ENCODE results near the gene UNC93A. TPM values are rescaled to one million over a fixed set of nuclear protein-coding genes. Genes with fewer than 3 reads are reported as not detected.

Gene UNC93A
- total RNA-seq, 1 donor: not detected

DNA sequence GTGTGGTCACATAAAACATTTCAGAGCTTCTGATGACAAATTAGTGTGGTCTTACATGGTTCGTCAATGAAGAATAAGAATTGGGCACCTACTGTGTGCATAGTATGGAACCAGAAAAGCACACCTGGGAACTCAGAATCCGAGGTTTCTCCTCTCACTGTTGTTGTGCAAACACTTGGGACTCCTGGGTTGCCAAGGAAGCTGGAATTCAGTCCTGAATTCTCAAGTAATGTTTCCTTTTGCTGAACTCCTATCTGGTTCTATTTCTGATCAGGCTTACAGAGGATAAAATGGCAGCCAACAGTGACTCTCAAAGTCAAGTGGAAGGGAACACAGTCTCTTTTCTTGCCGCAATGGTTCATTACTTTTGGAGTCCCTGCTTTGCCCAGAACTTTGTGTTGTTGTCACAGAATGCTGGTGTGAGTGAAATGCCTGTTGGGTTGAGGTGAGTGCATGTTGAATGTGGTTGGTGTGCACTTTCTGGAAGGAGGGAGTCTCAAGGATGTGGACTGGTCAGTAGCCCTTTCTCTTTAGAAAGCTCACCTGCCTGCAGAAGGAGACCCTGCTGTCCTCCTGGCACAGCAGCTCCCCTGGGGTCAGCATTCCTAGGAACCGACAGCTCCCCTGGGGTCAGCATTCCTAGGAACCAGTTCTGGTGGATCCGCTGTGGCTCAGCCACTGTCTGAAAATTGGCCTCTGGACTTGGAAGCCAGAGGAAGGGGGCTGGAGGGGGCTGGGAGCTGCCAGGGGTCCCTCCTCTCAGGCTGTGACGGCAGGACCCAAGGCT lies 1.4 kb downstream of the UNC93A start:
- no peaks in the 10 kb centered on the region for H3K36me3 ChIP-seq (ENCODE audit: insufficient read depth, low read length)
- no peaks in the 10 kb centered on the region for H3K9me3 ChIP-seq (ENCODE audit: low read depth, low read length)
- no peak for DNase-seq (ENCODE audit: insufficient read length, low spot score, missing footprints)
- H3K4me2 ChIP-seq (ENCODE audit: insufficient read depth, low read length): no peak overlapping the region
- no peaks in the 10 kb centered on the region for H3K27me3 ChIP-seq (ENCODE audit: insufficient read depth, low read length)
- TF ChIP-seq, protein P1, sequence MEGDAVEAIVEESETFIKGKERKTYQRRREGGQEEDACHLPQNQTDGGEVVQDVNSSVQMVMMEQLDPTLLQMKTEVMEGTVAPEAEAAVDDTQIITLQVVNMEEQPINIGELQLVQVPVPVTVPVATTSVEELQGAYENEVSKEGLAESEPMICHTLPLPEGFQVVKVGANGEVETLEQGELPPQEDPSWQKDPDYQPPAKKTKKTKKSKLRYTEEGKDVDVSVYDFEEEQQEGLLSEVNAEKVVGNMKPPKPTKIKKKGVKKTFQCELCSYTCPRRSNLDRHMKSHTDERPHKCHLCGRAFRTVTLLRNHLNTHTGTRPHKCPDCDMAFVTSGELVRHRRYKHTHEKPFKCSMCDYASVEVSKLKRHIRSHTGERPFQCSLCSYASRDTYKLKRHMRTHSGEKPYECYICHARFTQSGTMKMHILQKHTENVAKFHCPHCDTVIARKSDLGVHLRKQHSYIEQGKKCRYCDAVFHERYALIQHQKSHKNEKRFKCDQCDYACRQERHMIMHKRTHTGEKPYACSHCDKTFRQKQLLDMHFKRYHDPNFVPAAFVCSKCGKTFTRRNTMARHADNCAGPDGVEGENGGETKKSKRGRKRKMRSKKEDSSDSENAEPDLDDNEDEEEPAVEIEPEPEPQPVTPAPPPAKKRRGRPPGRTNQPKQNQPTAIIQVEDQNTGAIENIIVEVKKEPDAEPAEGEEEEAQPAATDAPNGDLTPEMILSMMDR (IDR thresholded peaks at IDR 0.05; ENCODE audit: extremely low read depth, low read depth, low read length): no peak
- no peak overlapping the region for H2AFZ ChIP-seq (ENCODE audit: low read length)
- H3K4me1 ChIP-seq (ENCODE audit: insufficient read depth, low read length): no peaks in the 10 kb centered on the region
- H3K27ac ChIP-seq (ENCODE audit: low read depth, low read length): no peak overlapping the region
- H4K20me1 ChIP-seq (ENCODE audit: insufficient read depth, low read length): no peaks in the 10 kb centered on the region
- H3K4me3 ChIP-seq (ENCODE audit: insufficient read depth, low read length): no peak overlapping the region
- no peaks in the 10 kb centered on the region for H3K79me2 ChIP-seq (ENCODE audit: insufficient read depth, low read length)

DNA sequence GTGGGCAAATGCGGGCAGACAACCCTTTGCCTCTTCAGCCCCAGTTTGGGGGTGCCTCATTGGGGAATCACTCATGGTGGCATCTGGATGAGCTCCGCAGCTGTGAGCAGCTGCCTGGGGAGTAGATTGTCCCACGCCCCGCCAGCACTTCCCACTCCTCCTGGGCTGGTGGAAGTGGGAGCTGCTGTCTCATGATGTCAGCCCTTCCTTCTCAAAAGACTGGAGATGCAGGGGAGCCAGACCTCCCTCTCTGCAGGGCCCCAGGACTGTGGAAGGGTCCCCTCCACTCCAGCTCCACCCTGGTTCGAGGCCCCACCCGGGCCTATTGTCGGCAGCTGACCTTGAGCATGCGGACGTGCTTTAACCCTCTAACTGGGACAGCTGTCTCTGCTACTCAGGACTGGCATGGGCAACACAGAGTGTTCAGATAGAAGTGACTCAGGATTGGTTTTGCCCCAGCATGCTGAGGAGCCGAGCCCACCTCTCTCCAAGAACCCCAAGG lies 2.0 kb downstream of the UNC93A start:
- Histone ChIP-seq H3K4me2 (ENCODE audit: insufficient read depth, low read length) (no peak overlapping the region), H2AFZ (ENCODE audit: low read length) (no peak overlapping the region), H3K4me1 (ENCODE audit: insufficient read depth, low read length) (no peaks in the 10 kb centered on the region), H3K79me2 (ENCODE audit: insufficient read depth, low read length) (no peaks in the 10 kb centered on the region), H3K27ac (ENCODE audit: low read depth, low read length) (no peak overlapping the region), H3K36me3 (ENCODE audit: insufficient read depth, low read length) (no peaks in the 10 kb centered on the region), H3K27me3 (ENCODE audit: insufficient read depth, low read length) (no peaks in the 10 kb centered on the region), H3K9me3 (ENCODE audit: low read depth, low read length) (no peaks in the 10 kb centered on the region), H3K4me3 (ENCODE audit: insufficient read depth, low read length) (no peak overlapping the region), H4K20me1 (ENCODE audit: insufficient read depth, low read length) (no peaks in the 10 kb centered on the region)
- TF ChIP-seq, protein P1 (IDR thresholded peaks at IDR 0.05; ENCODE audit: extremely low read depth, low read depth, low read length): no peak
- DNase-seq (ENCODE audit: insufficient read length, low spot score, missing footprints): no peak

DNA sequence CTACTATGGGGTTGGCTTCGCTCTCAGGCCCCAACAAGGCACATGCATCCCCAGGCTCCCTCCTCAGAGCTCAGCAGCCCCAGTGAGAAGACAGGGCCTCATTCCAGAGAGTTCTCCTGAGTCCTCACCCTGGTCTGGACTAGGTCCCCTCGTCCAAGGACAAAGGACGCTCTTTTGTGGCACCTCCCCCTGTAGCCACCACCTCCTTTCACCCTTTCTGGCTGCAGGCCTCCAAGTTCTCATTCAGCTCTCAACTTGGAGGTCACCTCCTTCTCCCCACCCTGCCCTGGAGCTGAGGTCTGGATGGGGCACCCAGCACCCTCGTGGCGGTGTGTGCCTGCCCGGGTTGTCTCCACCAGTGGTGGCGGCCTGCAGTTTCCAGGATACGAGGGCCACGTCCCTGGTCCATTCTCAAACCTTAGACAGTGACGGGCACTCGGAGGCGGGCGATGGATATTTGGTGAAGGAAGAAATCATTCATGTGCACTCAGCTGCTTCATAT lies 2.5 kb downstream of the UNC93A start:
- Histone ChIP-seq H3K4me1 (ENCODE audit: insufficient read depth, low read length) (no peaks in the 10 kb centered on the region), H2AFZ (ENCODE audit: low read length) (no peak overlapping the region), H3K79me2 (ENCODE audit: insufficient read depth, low read length) (no peaks in the 10 kb centered on the region), H3K27ac (ENCODE audit: low read depth, low read length) (no peak overlapping the region), H3K36me3 (ENCODE audit: insufficient read depth, low read length) (no peaks in the 10 kb centered on the region), H3K4me2 (ENCODE audit: insufficient read depth, low read length) (no peak overlapping the region), H3K4me3 (ENCODE audit: insufficient read depth, low read length) (no peak overlapping the region), H4K20me1 (ENCODE audit: insufficient read depth, low read length) (no peaks in the 10 kb centered on the region), H3K9me3 (ENCODE audit: low read depth, low read length) (no peaks in the 10 kb centered on the region), H3K27me3 (ENCODE audit: insufficient read depth, low read length) (no peaks in the 10 kb centered on the region)
- peak; percentile 22 for DNase-seq (ENCODE audit: insufficient read length, low spot score, missing footprints)
- TF ChIP-seq, protein P1 (IDR thresholded peaks at IDR 0.05; ENCODE audit: extremely low read depth, low read depth, low read length): no peak

DNA sequence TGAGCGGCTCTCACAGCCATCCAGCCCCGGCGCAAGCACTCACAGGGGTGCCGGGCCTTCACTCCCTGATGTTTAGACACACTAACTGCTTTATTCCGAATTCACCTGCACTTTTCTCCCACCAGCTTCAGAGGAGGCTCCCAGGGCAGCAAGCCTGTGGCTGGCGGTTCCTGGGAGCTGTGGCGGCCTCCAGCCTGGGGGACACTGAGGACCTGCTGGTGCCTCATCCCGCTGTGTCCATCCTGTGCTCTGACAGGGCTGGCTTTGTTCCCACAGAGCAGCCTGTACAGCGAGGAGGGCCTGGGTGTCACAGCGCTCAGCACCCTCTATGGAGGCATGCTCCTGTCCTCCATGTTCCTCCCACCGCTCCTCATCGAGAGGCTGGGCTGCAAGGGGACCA lies 3.1 kb downstream of the UNC93A start:
- Histone ChIP-seq H3K36me3 (ENCODE audit: insufficient read depth, low read length) (no peaks in the 10 kb centered on the region), H3K79me2 (ENCODE audit: insufficient read depth, low read length) (no peaks in the 10 kb centered on the region), H3K4me2 (ENCODE audit: insufficient read depth, low read length) (no peak overlapping the region), H2AFZ (ENCODE audit: low read length) (no peak overlapping the region), H3K27me3 (ENCODE audit: insufficient read depth, low read length) (no peaks in the 10 kb centered on the region), H3K9me3 (ENCODE audit: low read depth, low read length) (no peaks in the 10 kb centered on the region), H3K4me1 (ENCODE audit: insufficient read depth, low read length) (no peaks in the 10 kb centered on the region), H3K4me3 (ENCODE audit: insufficient read depth, low read length) (no peak overlapping the region), H3K27ac (ENCODE audit: low read depth, low read length) (no peak overlapping the region), H4K20me1 (ENCODE audit: insufficient read depth, low read length) (no peaks in the 10 kb centered on the region)
- TF ChIP-seq, protein P1 (IDR thresholded peaks at IDR 0.05; ENCODE audit: extremely low read depth, low read depth, low read length): no peak
- no peak for DNase-seq (ENCODE audit: insufficient read length, low spot score, missing footprints)
